Natural killer cell treated with Interleukin-12 subunit alpha and Interleukin-12 subunit beta and Interleukin-15 and Interleukin-18, amount 100 ng/mL, for 72 hours (primary cell): ENCODE measurements around the gene SMAD6. TPM values are rescaled to one million over a fixed set of nuclear protein-coding genes. Genes with fewer than 3 reads are reported as not detected.
A peak's percentile ranks its signal among the peaks of the same experiment; 100 is the strongest.

Source experiments
- ATAC-seq, 2 donors: fragments of 150-1000 bp; cut with Tn5 transposase in 1 of 2; sonication (Bioruptor Pico), chemical (Tn5 transposase) in 1 of 2; 2 replicates each; pipeline ENCODE4 v1.10.0; 2021
- DNase-seq: peaks from one replicate; pipeline ENCODE4 v3.0.0; 2022; ENCODE audit warnings: low spot score
- H3K27ac Mint-ChIP-seq, 2 donors: 1 replicate in 1 of 2; 2 replicates in 1 of 2; pipeline ENCODE4 v1.8.0; 2022; ENCODE audit warnings: mixed read lengths in 2 of 2, mild to moderate bottlenecking in 1 of 2, moderate library complexity in 1 of 2
- H3K27me3 Mint-ChIP-seq, 2 donors: 1 replicate in 1 of 2; 2 replicates in 1 of 2; pipeline ENCODE4 v1.8.0; 2022; ENCODE audit warnings: mixed read lengths in 2 of 2
- H3K36me3 Mint-ChIP-seq: one replicate; pipeline ENCODE4 v1.8.0; 2022; ENCODE audit warnings: mixed read lengths
- H3K4me1 Mint-ChIP-seq, 2 donors: 1 replicate in 1 of 2; 2 replicates in 1 of 2; pipeline ENCODE4 v1.8.0; 2022; ENCODE audit warnings: low read depth in 2 of 2, mixed read lengths in 2 of 2, mild to moderate bottlenecking in 1 of 2
- H3K4me3 Mint-ChIP-seq: one replicate; pipeline ENCODE4 v1.8.0; 2022; ENCODE audit warnings: mixed read lengths
- H3K9me3 Mint-ChIP-seq: 2 replicates; pipeline ENCODE4 v1.8.0; 2022; ENCODE audit warnings: mixed read lengths
- total RNA-seq, 2 donors: library from RNA; stranded (reverse); gene quantifications; one replicate each; pipeline ENCODE4 v1.2.3, GENCODE V29; 2022

SMAD6 gene
- total RNA-seq, 2 donors from 2014 or later, result 0.33 to 1.1 TPM

DNA sequence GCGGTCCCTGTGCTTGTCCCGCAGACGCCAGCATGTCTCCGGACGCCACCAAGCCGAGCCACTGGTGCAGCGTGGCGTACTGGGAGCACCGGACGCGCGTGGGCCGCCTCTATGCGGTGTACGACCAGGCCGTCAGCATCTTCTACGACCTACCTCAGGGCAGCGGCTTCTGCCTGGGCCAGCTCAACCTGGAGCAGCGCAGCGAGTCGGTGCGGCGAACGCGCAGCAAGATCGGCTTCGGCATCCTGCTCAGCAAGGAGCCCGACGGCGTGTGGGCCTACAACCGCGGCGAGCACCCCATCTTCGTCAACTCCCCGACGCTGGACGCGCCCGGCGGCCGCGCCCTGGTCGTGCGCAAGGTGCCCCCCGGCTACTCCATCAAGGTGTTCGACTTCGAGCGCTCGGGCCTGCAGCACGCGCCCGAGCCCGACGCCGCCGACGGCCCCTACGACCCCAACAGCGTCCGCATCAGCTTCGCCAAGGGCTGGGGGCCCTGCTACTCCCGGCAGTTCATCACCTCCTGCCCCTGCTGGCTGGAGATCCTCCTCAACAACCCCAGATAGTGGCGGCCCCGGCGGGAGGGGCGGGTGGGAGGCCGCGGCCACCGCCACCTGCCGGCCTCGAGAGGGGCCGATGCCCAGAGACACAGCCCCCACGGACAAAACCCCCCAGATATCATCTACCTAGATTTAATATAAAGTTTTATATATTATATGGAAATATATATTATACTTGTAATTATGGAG is 79.1 kb downstream of the SMAD6 start:
- Mint-ChIP-seq H3K9me3 (no peaks in the 10 kb centered on the region), H3K27me3 (peaks cover 0 to 3% of the 10 kb centered on the region in 2 donors), H3K27ac (no peak overlapping the region), H3K4me1 (no peaks in the 10 kb centered on the region), H3K4me3 (no peak overlapping the region), H3K36me3 (no peaks in the 10 kb centered on the region)
- ATAC-seq (no peak), DNase-seq (no peak)

DNA sequence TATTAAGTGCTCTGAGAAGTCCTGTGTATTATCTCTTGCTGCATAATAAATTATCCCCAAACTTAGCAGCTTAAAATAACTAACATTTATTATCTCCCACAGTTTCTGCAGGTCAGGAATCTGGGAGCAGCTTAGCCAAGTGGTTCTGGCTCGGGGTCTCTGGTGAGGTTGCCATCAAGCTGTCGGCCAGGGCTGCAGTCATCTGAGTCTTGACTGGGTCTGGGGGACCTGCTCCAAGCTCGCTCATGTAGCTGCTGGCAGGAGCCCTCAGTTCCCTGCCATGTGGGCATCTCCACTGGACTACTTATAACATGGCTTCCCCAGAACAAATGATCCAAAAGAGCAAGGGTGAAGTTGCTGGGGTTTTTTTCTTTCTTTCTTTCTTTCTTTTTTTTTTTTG is 80.7 kb downstream of the SMAD6 start:
- DNase-seq, result no peak
- H3K4me3 Mint-ChIP-seq, result no peak overlapping the region
- no peak overlapping the region for H3K27ac Mint-ChIP-seq
- peaks cover 0 to 3% of the 10 kb centered on the region in 2 donors for H3K27me3 Mint-ChIP-seq
- no peak for ATAC-seq
- H3K36me3 Mint-ChIP-seq, result no peaks in the 10 kb centered on the region
- no peaks in the 10 kb centered on the region for H3K4me1 Mint-ChIP-seq
- H3K9me3 Mint-ChIP-seq, result no peaks in the 10 kb centered on the region

DNA sequence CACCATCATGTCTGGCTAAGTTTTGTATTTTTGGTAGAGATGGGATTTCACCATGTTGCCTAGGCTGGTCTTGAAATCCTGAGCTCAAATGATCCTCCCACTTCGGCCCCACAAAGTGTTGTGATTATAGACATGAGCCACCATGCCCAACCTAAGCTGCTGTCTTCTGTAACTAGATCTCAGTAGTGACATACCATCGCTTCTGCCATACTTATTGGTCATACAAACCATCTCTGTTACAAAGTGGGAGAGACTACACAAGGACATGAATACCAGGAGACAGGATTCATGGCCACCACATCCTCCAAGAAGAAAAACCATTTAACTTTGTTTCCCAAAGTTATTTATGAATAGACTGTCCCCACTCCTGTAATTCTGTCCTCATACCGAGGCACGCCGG is 81.3 kb downstream of the SMAD6 start:
- DNase-seq (no peak), ATAC-seq (no peak)
- H3K27ac Mint-ChIP-seq, result no peak overlapping the region
- no peaks in the 10 kb centered on the region for H3K9me3 Mint-ChIP-seq
- H3K4me1 Mint-ChIP-seq, result no peaks in the 10 kb centered on the region
- H3K4me3 Mint-ChIP-seq, result no peak overlapping the region
- H3K27me3 Mint-ChIP-seq, result peaks cover 0 to 3% of the 10 kb centered on the region in 2 donors
- H3K36me3 Mint-ChIP-seq, result no peaks in the 10 kb centered on the region

DNA sequence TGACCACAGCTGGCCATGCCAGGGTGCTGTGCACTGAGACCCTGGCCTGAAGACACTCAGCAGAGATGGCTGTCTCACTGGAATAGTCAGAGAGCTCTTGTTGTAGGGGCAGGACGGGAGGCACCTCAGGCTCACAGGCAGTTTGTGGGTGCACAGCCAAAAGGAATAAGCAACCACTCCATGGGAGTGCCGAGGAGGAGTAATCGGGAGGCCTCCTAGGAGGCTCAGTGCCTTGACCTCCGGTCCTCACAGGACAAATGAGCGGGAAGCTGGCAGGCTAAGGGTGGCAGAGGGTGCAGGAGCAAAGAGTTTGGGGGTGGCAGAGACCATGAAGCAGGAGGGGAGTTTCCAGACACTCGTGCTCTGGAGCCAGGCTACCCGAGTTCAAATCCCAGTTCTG is 81.7 kb downstream of the SMAD6 start:
- Mint-ChIP-seq H3K4me1 (no peaks in the 10 kb centered on the region), H3K4me3 (no peak overlapping the region), H3K36me3 (no peaks in the 10 kb centered on the region), H3K27ac (no peak overlapping the region), H3K9me3 (no peaks in the 10 kb centered on the region), H3K27me3 (peaks cover 0 to 3% of the 10 kb centered on the region in 2 donors)
- no peak for DNase-seq
- peak in 1 of 2 donors; percentile 15 for ATAC-seq

DNA sequence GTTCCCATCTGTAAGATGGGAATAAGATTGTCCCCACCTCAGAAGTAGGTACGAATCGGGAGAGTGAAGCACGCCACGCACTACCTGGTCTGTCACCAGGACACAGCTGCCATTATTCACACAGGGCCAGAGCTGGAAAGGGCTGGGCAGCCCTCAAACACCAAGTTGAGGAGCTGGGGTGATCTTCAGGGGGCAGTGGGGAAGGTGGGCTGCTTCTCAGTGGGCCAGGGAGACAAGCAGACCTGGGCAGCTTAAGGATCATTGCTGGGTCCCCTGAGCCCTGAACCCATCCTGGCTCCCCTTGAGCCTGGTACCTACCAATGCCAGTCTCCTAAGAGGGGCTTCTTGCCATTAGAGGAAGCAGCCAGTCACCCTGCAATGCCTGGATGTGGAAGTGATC is 82.1 kb downstream of the SMAD6 start:
- H3K4me1 Mint-ChIP-seq, result no peaks in the 10 kb centered on the region
- H3K4me3 Mint-ChIP-seq, result no peak overlapping the region
- no peak overlapping the region for H3K27ac Mint-ChIP-seq
- H3K36me3 Mint-ChIP-seq, result no peaks in the 10 kb centered on the region
- ATAC-seq (no peak), DNase-seq (no peak)
- H3K9me3 Mint-ChIP-seq, result no peaks in the 10 kb centered on the region
- H3K27me3 Mint-ChIP-seq, result peaks cover 0 to 3% of the 10 kb centered on the region in 2 donors

DNA sequence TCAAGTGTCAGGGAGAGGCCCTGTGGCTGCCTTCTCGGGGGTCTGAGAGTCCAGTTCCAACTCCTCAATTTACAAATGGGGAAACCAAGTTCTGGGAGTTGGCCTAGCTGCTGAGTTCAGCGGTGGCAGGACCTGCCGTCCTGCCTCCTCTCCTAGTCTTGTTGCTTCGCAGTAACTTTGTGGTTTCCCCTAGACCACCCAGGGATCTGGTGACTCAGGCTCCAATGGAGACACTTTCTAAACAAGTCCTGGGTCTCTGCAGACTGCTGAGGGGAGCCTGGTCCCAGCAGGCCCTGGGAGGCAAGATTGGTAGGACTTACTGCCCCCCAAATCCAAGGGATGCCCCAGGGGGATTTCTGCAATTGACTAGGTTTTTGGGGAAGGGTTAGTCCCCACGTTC is 83.6 kb downstream of the SMAD6 start:
- no peaks in the 10 kb centered on the region for H3K9me3 Mint-ChIP-seq
- no peak overlapping the region for H3K4me3 Mint-ChIP-seq
- no peaks in the 10 kb centered on the region for H3K4me1 Mint-ChIP-seq

DNA sequence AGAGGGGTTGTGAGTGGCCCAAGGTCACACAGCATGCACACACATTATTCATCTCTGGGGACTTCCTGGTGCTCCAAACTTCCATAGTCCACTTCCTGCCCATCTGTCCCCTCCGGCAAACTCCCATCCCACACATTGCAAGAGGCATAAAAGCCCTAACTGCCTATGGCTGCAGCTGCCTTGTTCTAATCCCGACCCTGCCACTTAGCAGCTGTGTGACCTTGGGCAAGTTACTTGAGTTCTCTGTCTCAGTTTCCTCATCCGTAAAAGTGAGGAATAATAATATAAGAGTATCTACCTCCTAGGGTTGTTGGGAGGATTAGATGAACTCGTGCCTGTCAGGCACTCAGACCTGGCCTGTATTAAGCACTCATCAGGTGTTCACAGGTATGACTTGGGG is 84.2 kb downstream of the SMAD6 start:
- Mint-ChIP-seq H3K27me3 (peaks cover 0 to 3% of the 10 kb centered on the region in 2 donors), H3K4me3 (no peak overlapping the region), H3K4me1 (no peaks in the 10 kb centered on the region), H3K36me3 (no peaks in the 10 kb centered on the region), H3K27ac (no peak overlapping the region), H3K9me3 (no peaks in the 10 kb centered on the region)
- no peak for DNase-seq
- ATAC-seq, result no peak

More for the DNA sequence above, 83.6 kb downstream of the SMAD6 start:
- H3K27me3 Mint-ChIP-seq, result peaks cover 0 to 3% of the 10 kb centered on the region in 2 donors
- ATAC-seq, result no peak
- no peaks in the 10 kb centered on the region for H3K36me3 Mint-ChIP-seq
- H3K27ac Mint-ChIP-seq, result no peak overlapping the region
- no peak for DNase-seq

DNA sequence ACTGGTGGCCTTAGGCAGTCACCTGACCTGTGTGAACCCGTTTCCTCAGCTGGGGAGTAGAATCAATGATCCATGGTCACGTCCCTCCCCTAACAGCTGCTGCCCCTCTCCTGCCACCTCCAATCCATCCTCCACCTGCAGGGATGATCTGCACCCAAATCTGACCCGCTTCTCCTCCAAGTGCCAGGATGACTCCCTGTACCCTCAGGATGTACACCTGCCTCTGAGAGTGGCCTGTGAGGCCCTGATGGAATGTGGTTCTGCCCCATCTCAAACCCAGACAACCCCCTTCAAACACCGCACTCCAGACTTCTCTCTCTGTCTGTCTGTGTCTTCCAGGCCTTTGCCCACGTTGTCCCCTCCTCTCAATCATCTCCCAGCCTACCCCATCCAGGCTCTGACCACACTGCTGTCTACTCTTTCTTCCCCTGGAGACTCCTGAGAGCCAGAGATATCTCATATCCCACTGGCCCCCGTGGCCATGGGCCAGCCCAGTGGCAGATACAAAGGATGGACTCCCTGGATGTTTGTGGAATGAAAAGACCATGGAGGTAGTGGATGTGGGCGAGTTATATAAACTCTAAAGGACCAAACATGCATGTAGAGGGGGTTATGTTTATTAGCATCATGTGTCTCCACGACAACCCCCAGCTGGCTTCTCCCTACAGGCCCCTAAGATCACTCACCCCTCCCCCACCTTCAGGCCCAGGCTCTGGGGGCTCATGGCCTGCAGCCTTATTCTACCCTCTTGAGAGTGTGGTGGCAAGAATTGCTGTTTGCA is 84.9 kb downstream of the SMAD6 start:
- no peak for ATAC-seq
- no peaks in the 10 kb centered on the region for H3K4me1 Mint-ChIP-seq
- no peak overlapping the region for H3K4me3 Mint-ChIP-seq

DNA sequence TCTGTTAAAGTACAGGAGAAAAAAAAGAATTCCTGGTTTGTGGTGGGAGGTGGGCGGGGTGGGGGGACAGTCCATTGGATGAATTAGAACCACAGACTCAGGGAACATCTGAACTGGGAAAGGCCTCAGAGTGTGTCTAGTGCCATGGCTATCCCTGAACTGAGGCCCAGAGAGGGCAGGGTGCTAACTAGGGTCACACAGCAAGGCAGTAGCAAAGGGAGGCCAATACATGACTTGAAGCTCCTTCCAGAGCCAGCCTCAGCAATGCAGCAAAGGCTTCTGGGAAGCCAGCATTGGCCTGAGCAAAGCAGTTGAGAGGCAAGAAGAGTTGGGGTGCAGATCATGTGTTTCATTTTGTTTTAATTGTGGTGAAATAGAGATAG is 85.4 kb downstream of the SMAD6 start:
- H3K27me3 Mint-ChIP-seq, result peaks cover 0 to 3% of the 10 kb centered on the region in 2 donors
- no peak overlapping the region for H3K4me3 Mint-ChIP-seq
- DNase-seq, result no peak
- H3K9me3 Mint-ChIP-seq, result no peaks in the 10 kb centered on the region
- no peak for ATAC-seq
- no peaks in the 10 kb centered on the region for H3K36me3 Mint-ChIP-seq
- no peaks in the 10 kb centered on the region for H3K4me1 Mint-ChIP-seq
- H3K27ac Mint-ChIP-seq, result no peak overlapping the region

More for the DNA sequence above, 84.9 kb downstream of the SMAD6 start:
- Mint-ChIP-seq H3K27ac (no peak overlapping the region), H3K27me3 (peaks cover 0 to 3% of the 10 kb centered on the region in 2 donors), H3K9me3 (no peaks in the 10 kb centered on the region), H3K36me3 (no peaks in the 10 kb centered on the region)
- no peak for DNase-seq

DNA sequence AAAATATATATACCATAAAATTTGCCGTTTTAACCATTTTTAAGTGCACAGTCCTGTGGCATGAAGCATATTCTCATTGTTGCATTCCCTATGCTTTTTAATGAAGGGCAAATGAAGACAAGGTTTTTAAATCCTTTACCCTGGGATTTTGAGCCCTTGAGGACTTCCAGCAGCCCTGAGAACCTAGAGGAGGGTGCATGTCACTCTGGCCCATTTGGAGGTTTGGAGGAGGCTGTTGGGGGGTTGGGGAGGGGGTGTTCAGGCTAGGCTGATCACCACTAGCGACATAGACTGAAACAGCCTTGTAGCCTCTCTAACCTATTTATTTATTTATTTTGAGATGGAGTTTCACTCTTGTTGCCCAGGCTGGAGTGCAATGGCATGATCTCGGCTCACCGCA is 86.0 kb downstream of the SMAD6 start:
- Mint-ChIP-seq H3K27ac (no peak overlapping the region), H3K4me1 (no peaks in the 10 kb centered on the region), H3K27me3 (peaks cover 0 to 3% of the 10 kb centered on the region in 2 donors), H3K9me3 (no peaks in the 10 kb centered on the region), H3K4me3 (no peak overlapping the region), H3K36me3 (no peaks in the 10 kb centered on the region)
- DNase-seq (no peak), ATAC-seq (no peak)

DNA sequence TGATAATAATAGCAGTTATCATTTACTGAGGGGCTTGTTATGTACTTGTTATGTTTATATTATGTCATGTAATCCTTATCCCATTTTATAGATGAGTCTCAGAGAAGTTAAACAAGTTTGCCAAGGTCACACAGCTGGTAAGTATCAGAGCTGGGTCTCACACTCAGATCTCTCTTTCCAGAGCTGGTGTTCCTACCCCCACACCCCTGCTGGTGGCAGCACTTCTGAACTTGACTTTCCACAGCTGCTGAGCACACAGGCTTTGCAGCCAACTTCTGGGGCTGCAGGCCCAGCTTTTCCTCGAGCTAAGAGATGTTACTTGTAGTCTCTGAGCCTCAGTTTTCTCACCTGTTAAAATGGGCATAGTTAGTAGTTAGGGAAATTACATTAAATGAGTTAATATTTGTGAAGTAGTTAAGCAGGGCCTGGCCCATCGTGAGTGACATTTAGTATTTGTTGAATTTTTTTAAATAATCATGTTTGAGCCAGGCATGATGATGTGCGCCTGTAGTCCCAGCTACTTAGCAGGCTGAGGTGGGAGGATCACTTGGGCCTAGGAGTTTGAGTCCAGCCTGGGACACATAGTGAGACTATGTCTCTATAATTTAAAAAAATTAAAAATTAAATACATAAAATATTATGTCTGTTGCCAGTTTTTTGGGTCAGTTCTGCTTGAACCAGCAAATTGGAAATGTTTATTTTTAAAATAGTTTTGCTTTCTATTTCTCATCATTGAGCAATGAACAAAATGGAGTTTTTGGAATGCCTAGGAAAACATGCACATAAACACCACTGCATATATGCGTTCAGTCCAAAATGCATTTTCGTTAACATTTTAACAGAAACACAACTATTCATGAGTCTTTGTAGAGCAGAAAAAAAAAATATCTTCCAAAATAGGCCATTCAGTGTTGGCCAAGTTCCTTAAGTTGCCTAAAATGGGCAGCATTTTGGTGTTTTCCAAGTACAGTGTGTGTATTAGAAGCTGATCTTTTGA is 87.3 kb downstream of the SMAD6 start:
- no peaks in the 10 kb centered on the region for H3K9me3 Mint-ChIP-seq

DNA sequence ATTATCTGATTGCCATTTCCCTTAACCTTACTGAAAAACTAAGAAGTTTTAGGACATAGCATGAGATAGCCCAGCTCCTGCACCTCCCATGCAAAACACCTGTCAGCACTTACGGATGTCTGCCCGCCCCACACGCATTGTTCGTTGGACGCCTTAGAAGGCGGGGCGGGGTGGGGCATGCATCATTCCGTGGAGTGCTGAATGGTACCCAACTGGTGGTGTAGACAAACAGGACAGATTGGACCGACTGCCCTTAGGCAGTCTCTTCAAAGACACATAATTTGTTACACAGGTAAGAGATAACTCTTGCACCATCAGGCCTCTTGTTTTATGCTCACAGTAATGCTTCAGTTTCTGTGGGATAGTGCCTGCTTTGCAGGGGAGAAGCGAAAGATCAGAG is 93.8 kb downstream of the SMAD6 start:
- H3K9me3 Mint-ChIP-seq, result no peaks in the 10 kb centered on the region
- ATAC-seq (no peak), DNase-seq (no peak)
- no peaks in the 10 kb centered on the region for H3K4me1 Mint-ChIP-seq
- H3K27me3 Mint-ChIP-seq, result peaks cover 8 to 16% of the 10 kb centered on the region in 2 donors
- H3K4me3 Mint-ChIP-seq, result no peak overlapping the region
- no peaks in the 10 kb centered on the region for H3K36me3 Mint-ChIP-seq
- H3K27ac Mint-ChIP-seq, result no peak overlapping the region

More for the DNA sequence above, 87.3 kb downstream of the SMAD6 start:
- H3K4me3 Mint-ChIP-seq, result no peak overlapping the region
- no peaks in the 10 kb centered on the region for H3K36me3 Mint-ChIP-seq
- ATAC-seq (no peak), DNase-seq (no peak)
- no peak overlapping the region for H3K27ac Mint-ChIP-seq
- peaks cover 0 to 2% of the 10 kb centered on the region in 2 donors for H3K27me3 Mint-ChIP-seq
- no peaks in the 10 kb centered on the region for H3K4me1 Mint-ChIP-seq

DNA sequence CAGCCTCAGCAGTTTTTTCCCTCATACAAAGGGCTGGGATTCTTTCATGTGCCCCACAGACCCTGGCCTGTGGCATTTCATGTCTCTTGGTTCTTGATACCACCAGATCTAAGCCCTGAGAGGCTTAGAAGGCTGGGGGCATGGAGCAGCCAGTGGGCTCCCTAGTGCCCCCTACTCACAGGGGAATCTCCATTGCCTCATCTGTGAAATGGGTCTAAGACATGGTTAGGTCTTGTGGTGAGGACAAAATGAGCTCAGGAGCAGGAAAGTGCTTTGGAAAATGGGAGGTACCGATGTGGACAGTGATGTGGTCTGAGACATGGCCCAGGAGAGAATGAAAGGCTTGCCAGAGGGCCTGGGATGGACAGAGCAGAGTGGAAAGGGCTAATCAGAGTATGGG is 94.3 kb downstream of the SMAD6 start:
- Mint-ChIP-seq H3K4me1 (no peaks in the 10 kb centered on the region), H3K27me3 (peaks cover 8 to 16% of the 10 kb centered on the region in 2 donors), H3K36me3 (no peaks in the 10 kb centered on the region), H3K9me3 (no peaks in the 10 kb centered on the region), H3K27ac (no peak overlapping the region), H3K4me3 (no peak overlapping the region)
- ATAC-seq (no peak), DNase-seq (no peak)
